Upper lobe of left lung (tissue), 4 donors: ENCODE results near the gene GAB2.

ENCODE experiments used
- CTCF ChIP-seq, 6 experiments: fragments of 450-650 bp in 4 of 6; fragments of 200-600 bp in 2 of 6; sonication (generic) in 2 of 6; IDR thresholded peaks; one replicate each; pipeline ENCODE4 v1.5.1; 2016 to 2019; ENCODE audit warnings: antibody characterized with exemption in 6 of 6
- POLR2AphosphoS5 ChIP-seq, 2 donors: sonication (generic); formaldehyde crosslinking; IDR thresholded peaks; one replicate each; pipeline ENCODE4 v1.5.1; 2017; ENCODE audit warnings: antibody characterized with exemption in 2 of 2

GRCh38 chr11:78332174-78332866, 85.3 kb downstream of the GAB2 start:
- TF ChIP-seq POLR2AphosphoS5 (IDR thresholded peaks at IDR 0.05) = no peak
- no peak for TF ChIP-seq CTCF (IDR thresholded peaks at IDR 0.05)
